Breast epithelium (tissue), 3 donors: ENCODE measurements around the gene CALR3.
"Not testable (repeated sequence)": the region's sequence is repeated elsewhere in the genome, so short reads cannot be mapped to it uniquely, and the experiment has no call there.

ENCODE experiments used
- POLR2A ChIP-seq: fragments of 450-650 bp; IDR thresholded peaks from one replicate; pipeline ENCODE4 v1.6.1; 2016; ENCODE audit warnings: antibody characterized with exemption, mild to moderate bottlenecking, moderate library complexity
- POLR2AphosphoS5 ChIP-seq, 3 donors: sonication (generic); formaldehyde crosslinking; IDR thresholded peaks; one replicate each; pipeline ENCODE4 v1.6.1; 2017; ENCODE audit warnings: antibody characterized with exemption in 3 of 3
- TF ChIP-seq, protein P1 (sequence below), 3 donors: fragments of 450-650 bp; IDR thresholded peaks; one replicate each; pipeline ENCODE4 v1.5.1; 2016 to 2017; ENCODE audit warnings: antibody characterized with exemption in 3 of 3, mild to moderate bottlenecking in 3 of 3, moderate library complexity in 3 of 3

GRCh38 chr19:16466802-16467427 is 29.1 kb downstream of the CALR3 start:
- TF ChIP-seq POLR2AphosphoS5 (IDR thresholded peaks at IDR 0.05); POLR2A: not testable (repeated sequence)
- TF ChIP-seq, protein P1, sequence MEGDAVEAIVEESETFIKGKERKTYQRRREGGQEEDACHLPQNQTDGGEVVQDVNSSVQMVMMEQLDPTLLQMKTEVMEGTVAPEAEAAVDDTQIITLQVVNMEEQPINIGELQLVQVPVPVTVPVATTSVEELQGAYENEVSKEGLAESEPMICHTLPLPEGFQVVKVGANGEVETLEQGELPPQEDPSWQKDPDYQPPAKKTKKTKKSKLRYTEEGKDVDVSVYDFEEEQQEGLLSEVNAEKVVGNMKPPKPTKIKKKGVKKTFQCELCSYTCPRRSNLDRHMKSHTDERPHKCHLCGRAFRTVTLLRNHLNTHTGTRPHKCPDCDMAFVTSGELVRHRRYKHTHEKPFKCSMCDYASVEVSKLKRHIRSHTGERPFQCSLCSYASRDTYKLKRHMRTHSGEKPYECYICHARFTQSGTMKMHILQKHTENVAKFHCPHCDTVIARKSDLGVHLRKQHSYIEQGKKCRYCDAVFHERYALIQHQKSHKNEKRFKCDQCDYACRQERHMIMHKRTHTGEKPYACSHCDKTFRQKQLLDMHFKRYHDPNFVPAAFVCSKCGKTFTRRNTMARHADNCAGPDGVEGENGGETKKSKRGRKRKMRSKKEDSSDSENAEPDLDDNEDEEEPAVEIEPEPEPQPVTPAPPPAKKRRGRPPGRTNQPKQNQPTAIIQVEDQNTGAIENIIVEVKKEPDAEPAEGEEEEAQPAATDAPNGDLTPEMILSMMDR (IDR thresholded peaks at IDR 0.05): not testable (repeated sequence)
